HL-60 (cell line): ENCODE measurements around the gene AP2B1.

ENCODE experiments used
- DNase-seq, 2 experiments: peaks; one replicate each; pipeline ENCODE4 v3.0.0-alpha.2; 2010 to 2020; ENCODE audit warnings: low read depth in 1 of 2, low spot score in 1 of 2
- H3K27ac ChIP-seq: fragments of 250-450 bp; sonication (Bioruptor Pico); replicated peaks from 2 replicates; pipeline ENCODE4 v1.5.1; 2020; ENCODE audit warnings: mild to moderate bottlenecking, moderate library complexity
- H3K27me3 ChIP-seq: fragments of 250-450 bp; sonication (Bioruptor Pico); 2 replicates; pipeline ENCODE4 v1.5.1; 2021; ENCODE audit warnings: mild to moderate bottlenecking, moderate library complexity; ENCODE audit not compliant: insufficient read depth, poor library complexity, severe bottlenecking
- H3K4me3 ChIP-seq: replicated peaks from 2 replicates; pipeline ENCODE4 v1.5.1; 2011; ENCODE audit warnings: mild to moderate bottlenecking, control low read depth, low read length; ENCODE audit not compliant: insufficient read depth
- CTCF ChIP-seq: IDR thresholded peaks from one replicate; pipeline ENCODE4 v1.5.1; 2011; ENCODE audit warnings: low read length, control low read depth, inconsistent platforms; ENCODE audit not compliant: insufficient read depth
- GABPA ChIP-seq: IDR thresholded peaks from 2 replicates; pipeline ENCODE4 v1.6.1; 2012; ENCODE audit warnings: low read depth
- POLR2AphosphoS5 ChIP-seq: IDR thresholded peaks from 2 replicates; pipeline ENCODE4 v1.6.1; 2012; ENCODE audit warnings: low read depth
- SPI1 ChIP-seq: IDR thresholded peaks from 2 replicates; pipeline ENCODE4 v1.6.1; 2012; ENCODE audit warnings: low read depth, mild to moderate bottlenecking, borderline replicate concordance
- TF ChIP-seq, protein P1 (sequence below): IDR thresholded peaks from 2 replicates; pipeline ENCODE4 v1.6.1; 2012; ENCODE audit warnings: low read depth; ENCODE audit not compliant: insufficient replicate concordance

The AP2B1 gene

GRCh38 chr17:35540589-35541404 lies 46.3 kb upstream of the AP2B1 start:
- TF ChIP-seq POLR2AphosphoS5 (peak; percentile 68), CTCF (no peak), SPI1 (peak; percentile 85), GABPA (no peak)
- TF ChIP-seq, protein P1, sequence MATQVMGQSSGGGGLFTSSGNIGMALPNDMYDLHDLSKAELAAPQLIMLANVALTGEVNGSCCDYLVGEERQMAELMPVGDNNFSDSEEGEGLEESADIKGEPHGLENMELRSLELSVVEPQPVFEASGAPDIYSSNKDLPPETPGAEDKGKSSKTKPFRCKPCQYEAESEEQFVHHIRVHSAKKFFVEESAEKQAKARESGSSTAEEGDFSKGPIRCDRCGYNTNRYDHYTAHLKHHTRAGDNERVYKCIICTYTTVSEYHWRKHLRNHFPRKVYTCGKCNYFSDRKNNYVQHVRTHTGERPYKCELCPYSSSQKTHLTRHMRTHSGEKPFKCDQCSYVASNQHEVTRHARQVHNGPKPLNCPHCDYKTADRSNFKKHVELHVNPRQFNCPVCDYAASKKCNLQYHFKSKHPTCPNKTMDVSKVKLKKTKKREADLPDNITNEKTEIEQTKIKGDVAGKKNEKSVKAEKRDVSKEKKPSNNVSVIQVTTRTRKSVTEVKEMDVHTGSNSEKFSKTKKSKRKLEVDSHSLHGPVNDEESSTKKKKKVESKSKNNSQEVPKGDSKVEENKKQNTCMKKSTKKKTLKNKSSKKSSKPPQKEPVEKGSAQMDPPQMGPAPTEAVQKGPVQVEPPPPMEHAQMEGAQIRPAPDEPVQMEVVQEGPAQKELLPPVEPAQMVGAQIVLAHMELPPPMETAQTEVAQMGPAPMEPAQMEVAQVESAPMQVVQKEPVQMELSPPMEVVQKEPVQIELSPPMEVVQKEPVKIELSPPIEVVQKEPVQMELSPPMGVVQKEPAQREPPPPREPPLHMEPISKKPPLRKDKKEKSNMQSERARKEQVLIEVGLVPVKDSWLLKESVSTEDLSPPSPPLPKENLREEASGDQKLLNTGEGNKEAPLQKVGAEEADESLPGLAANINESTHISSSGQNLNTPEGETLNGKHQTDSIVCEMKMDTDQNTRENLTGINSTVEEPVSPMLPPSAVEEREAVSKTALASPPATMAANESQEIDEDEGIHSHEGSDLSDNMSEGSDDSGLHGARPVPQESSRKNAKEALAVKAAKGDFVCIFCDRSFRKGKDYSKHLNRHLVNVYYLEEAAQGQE, result peak; percentile 42
- peak in 1 of 2 experiments; percentile 88 for DNase-seq
- peak overlapping the region; percentile 92 for H3K27ac ChIP-seq
- no peaks in the 10 kb centered on the region for H3K27me3 ChIP-seq
- H3K4me3 ChIP-seq, result peak overlapping the region; percentile 47

GRCh38 chr17:35541434-35541833 lies 45.7 kb upstream of the AP2B1 start:
- Histone ChIP-seq H3K27ac (peak overlapping the region; percentile 92), H3K4me3 (peak overlapping the region; percentile 47), H3K27me3 (no peaks in the 10 kb centered on the region)
- no peak for TF ChIP-seq SPI1
- TF ChIP-seq GABPA, result no peak
- TF ChIP-seq, protein P1, result no peak
- no peak for TF ChIP-seq POLR2AphosphoS5
- no peak for TF ChIP-seq CTCF
- no peak for DNase-seq

GRCh38 chr17:35542990-35543389 lies 44.1 kb upstream of the AP2B1 start:
- no peak overlapping the region for H3K27ac ChIP-seq
- no peaks in the 10 kb centered on the region for H3K27me3 ChIP-seq
- TF ChIP-seq CTCF (no peak), GABPA (no peak), SPI1 (no peak), POLR2AphosphoS5 (no peak)
- TF ChIP-seq, protein P1, result no peak
- DNase-seq, result no peak
- H3K4me3 ChIP-seq, result no peak overlapping the region
